ENCODE data around the gene BNIP2.

- TF ChIP-seq CTCF (IDR thresholded peaks at IDR 0.05) (no peak), POLR2A (IDR thresholded peaks at IDR 0.05) (no peak)
Measured at GRCh38 chr15:59723687-59724346, 34.7 kb upstream of the BNIP2 start.

Data from thyroid gland (tissue), 4 donors.